ENCODE results near the gene ELAVL3.

Gene ELAVL3

DNA sequence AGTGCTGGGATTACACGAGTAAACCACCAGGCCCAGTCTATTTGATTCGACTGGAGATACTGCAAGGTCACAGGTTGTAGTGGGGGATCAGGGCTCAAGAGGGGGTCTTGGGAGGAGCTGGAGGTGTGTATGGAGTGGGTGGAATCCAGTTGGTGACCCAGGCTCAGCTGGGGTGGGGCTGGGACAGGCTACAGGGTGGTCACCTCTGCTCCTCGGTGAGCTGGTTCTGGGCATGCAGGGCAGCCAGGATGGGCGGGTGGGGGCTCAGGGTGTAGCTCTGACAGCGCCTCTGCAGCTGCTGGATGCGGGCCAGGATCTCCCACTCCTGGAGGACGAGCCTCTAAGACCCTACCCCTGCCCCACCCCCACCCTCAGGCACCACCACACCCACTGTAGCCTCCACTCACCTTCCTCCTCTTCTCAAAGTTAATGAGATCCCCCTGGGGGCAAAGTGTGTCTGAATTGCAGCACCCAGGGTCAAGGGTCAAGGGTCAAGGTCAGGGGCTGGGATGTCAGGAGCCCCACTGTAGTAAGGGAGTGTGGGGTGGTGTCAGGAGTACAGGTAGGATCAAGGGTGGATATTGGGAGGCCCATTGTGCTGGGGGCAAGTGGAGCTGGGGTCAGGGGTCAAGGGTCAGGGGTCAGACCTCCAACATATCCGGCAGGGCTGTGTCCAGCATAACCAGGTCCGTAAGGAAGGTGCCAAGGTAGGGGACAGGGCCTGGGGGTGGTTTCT is 78.9 kb downstream of the ELAVL3 start:
- no peak for DNase-seq (ENCODE audit: extremely low spot score)
- ChIA-PET POLR2A (interaction anchor here (0.6 kb wide), 1 partner anchor 33 kb away, joined by 3 read pairs; the partner anchor contains the start of gene ODAD3), CTCF (interaction anchor here (1.2 to 2.9 kb wide), 3 partner anchors 9 to 21 kb away, joined by 3 to 10 read pairs (median 4); no protein-coding TSS in a partner anchor)
- TF ChIP-seq, protein P1, sequence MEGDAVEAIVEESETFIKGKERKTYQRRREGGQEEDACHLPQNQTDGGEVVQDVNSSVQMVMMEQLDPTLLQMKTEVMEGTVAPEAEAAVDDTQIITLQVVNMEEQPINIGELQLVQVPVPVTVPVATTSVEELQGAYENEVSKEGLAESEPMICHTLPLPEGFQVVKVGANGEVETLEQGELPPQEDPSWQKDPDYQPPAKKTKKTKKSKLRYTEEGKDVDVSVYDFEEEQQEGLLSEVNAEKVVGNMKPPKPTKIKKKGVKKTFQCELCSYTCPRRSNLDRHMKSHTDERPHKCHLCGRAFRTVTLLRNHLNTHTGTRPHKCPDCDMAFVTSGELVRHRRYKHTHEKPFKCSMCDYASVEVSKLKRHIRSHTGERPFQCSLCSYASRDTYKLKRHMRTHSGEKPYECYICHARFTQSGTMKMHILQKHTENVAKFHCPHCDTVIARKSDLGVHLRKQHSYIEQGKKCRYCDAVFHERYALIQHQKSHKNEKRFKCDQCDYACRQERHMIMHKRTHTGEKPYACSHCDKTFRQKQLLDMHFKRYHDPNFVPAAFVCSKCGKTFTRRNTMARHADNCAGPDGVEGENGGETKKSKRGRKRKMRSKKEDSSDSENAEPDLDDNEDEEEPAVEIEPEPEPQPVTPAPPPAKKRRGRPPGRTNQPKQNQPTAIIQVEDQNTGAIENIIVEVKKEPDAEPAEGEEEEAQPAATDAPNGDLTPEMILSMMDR (IDR thresholded peaks at IDR 0.05; ENCODE audit: control extremely low read depth, extremely low read depth, low read depth, missing control alignments), result no peak

Measured in GM10248 (cell line).